Neural progenitor cell (in vitro differentiated cells): ENCODE data around the gene B4GALT4. TPM values are rescaled to one million over a fixed set of nuclear protein-coding genes. Genes with fewer than 3 reads are reported as not detected.

Experiments used
- DNase-seq: peaks from one replicate; pipeline ENCODE4 v3.0.0-alpha.2; 2016; ENCODE audit warnings: low spot score
- H2AFZ ChIP-seq: fragments of 200-600 bp; sonication (generic); replicated peaks from 2 replicates; pipeline ENCODE4 v1.6.1; 2016; ENCODE audit warnings: antibody characterized with exemption
- H3F3A ChIP-seq: fragments of 200-600 bp; sonication (generic); 2 replicates; pipeline ENCODE4 v1.6.1; 2016; ENCODE audit warnings: antibody characterized with exemption, low read depth
- H3K27ac ChIP-seq: fragments of 200-600 bp; sonication (generic); 2 replicates; pipeline ENCODE4 v1.5.1; 2016; ENCODE audit warnings: mild to moderate bottlenecking
- H3K27me3 ChIP-seq: fragments of 200-600 bp; sonication (generic); 2 replicates; pipeline ENCODE4 v1.6.1; 2016; ENCODE audit warnings: mild to moderate bottlenecking, moderate library complexity
- H3K36me3 ChIP-seq: fragments of 200-600 bp; sonication (generic); 2 replicates; pipeline ENCODE4 v1.5.1; 2016
- H3K4me1 ChIP-seq: fragments of 200-600 bp; sonication (generic); 2 replicates; pipeline ENCODE4 v1.6.1; 2016; ENCODE audit warnings: mixed run types
- H3K4me2 ChIP-seq: fragments of 200-600 bp; sonication (generic); 2 replicates; pipeline ENCODE4 v1.6.1; 2016
- H3K4me3 ChIP-seq: fragments of 200-600 bp; sonication (generic); 2 replicates; pipeline ENCODE4 v1.5.1; 2016
- H3K79me2 ChIP-seq: fragments of 200-600 bp; sonication (generic); 2 replicates; pipeline ENCODE4 v1.6.1; 2016; ENCODE audit warnings: low read depth
- H3K9ac ChIP-seq: fragments of 200-600 bp; sonication (generic); 2 replicates; pipeline ENCODE4 v1.6.1; 2016
- H3K9me3 ChIP-seq: fragments of 200-600 bp; sonication (generic); 2 replicates; pipeline ENCODE4 v1.5.1; 2016; ENCODE audit warnings: low read depth
- H4K20me1 ChIP-seq: fragments of 200-600 bp; sonication (generic); 2 replicates; pipeline ENCODE4 v1.6.1; 2016; ENCODE audit warnings: low read depth
- H3K27ac Mint-ChIP-seq: 3 replicates; pipeline ENCODE4 v1.8.0; 2021; ENCODE audit warnings: mixed read lengths
- H3K27me3 Mint-ChIP-seq: 2 replicates; pipeline ENCODE4 v1.8.0; 2022; ENCODE audit warnings: low read depth, mild to moderate bottlenecking, inconsistent platforms, moderate library complexity, mixed read lengths; ENCODE audit not compliant: insufficient read depth
- H3K36me3 Mint-ChIP-seq: 3 replicates; pipeline ENCODE4 v1.8.0; 2021; ENCODE audit warnings: mixed read lengths
- H3K4me1 Mint-ChIP-seq: 3 replicates; pipeline ENCODE4 v1.8.0; 2021; ENCODE audit warnings: mixed read lengths
- H3K4me3 Mint-ChIP-seq: 3 replicates; pipeline ENCODE4 v1.8.0; 2021; ENCODE audit warnings: mild to moderate bottlenecking, moderate library complexity, mixed read lengths
- H3K9me3 Mint-ChIP-seq: 3 replicates; pipeline ENCODE4 v1.8.0; 2020; ENCODE audit warnings: mixed read lengths
- EZH2 ChIP-seq: fragments of 200-600 bp; sonication (generic); IDR thresholded peaks from 2 replicates; pipeline ENCODE4 v1.6.1; 2017; ENCODE audit warnings: antibody characterized with exemption, mild to moderate bottlenecking, moderate library complexity
- EZH2phosphoT487 ChIP-seq: fragments of 200-600 bp; sonication (generic); IDR thresholded peaks from 2 replicates; pipeline ENCODE4 v1.6.1; 2017; ENCODE audit warnings: antibody characterized with exemption
- total RNA-seq: library from RNA; depleted of rRNA; stranded (reverse); fragments of >200 nt; gene quantifications from 2 replicates; pipeline ENCODE4 v1.2.3, GENCODE V29; 2015; ENCODE audit warnings: low replicate concordance
- TF ChIP-seq, protein P1 (sequence below): fragments of 200-600 bp; sonication (generic); IDR thresholded peaks from 2 replicates; pipeline ENCODE4 v1.5.1; 2017; ENCODE audit warnings: antibody characterized with exemption, mild to moderate bottlenecking

The B4GALT4 gene
- total RNA-seq, 1 donor from 2014 or later, result 47.0 TPM

DNA sequence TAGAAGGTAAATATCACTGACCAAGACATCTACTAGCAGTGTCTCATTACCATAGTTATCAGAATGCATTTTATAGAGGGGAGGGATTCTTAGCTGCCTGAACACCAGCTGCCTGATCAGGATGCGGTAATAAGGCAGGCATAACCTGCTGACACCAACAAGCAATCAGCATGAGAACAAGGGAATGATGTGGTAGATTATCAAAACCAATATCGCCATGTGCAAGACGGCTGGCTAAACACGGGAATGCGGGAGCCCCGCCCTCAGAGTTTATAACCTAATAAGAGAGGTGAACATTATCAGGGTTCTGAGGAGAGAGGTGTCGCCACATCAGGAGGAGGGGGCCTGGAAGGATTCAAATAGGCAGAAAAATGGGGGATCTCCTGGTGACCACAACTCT lies 20.5 kb downstream of the B4GALT4 start:
- Histone ChIP-seq H3K4me3 (no peak overlapping the region), H3K36me3 (peaks cover 23% of the 10 kb centered on the region), H3K4me1 (no peaks in the 10 kb centered on the region), H4K20me1 (no peaks in the 10 kb centered on the region), H3K9ac (no peak overlapping the region), H2AFZ (no peak overlapping the region), H3K9me3 (no peaks in the 10 kb centered on the region), H3K27me3 (no peaks in the 10 kb centered on the region), H3K27ac (no peak overlapping the region), H3K4me2 (no peak overlapping the region), H3F3A (no peaks in the 10 kb centered on the region), H3K79me2 (no peaks in the 10 kb centered on the region)
- Mint-ChIP-seq H3K27me3 (peaks cover 4% of the 10 kb centered on the region), H3K4me3 (no peak overlapping the region), H3K4me1 (peaks cover 6% of the 10 kb centered on the region), H3K36me3 (peaks cover 24% of the 10 kb centered on the region), H3K27ac (no peak overlapping the region), H3K9me3 (no peaks in the 10 kb centered on the region)
- no peak for DNase-seq
- TF ChIP-seq, protein P1, sequence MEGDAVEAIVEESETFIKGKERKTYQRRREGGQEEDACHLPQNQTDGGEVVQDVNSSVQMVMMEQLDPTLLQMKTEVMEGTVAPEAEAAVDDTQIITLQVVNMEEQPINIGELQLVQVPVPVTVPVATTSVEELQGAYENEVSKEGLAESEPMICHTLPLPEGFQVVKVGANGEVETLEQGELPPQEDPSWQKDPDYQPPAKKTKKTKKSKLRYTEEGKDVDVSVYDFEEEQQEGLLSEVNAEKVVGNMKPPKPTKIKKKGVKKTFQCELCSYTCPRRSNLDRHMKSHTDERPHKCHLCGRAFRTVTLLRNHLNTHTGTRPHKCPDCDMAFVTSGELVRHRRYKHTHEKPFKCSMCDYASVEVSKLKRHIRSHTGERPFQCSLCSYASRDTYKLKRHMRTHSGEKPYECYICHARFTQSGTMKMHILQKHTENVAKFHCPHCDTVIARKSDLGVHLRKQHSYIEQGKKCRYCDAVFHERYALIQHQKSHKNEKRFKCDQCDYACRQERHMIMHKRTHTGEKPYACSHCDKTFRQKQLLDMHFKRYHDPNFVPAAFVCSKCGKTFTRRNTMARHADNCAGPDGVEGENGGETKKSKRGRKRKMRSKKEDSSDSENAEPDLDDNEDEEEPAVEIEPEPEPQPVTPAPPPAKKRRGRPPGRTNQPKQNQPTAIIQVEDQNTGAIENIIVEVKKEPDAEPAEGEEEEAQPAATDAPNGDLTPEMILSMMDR, result no peak
- no peak for TF ChIP-seq EZH2
- TF ChIP-seq EZH2phosphoT487, result no peak

DNA sequence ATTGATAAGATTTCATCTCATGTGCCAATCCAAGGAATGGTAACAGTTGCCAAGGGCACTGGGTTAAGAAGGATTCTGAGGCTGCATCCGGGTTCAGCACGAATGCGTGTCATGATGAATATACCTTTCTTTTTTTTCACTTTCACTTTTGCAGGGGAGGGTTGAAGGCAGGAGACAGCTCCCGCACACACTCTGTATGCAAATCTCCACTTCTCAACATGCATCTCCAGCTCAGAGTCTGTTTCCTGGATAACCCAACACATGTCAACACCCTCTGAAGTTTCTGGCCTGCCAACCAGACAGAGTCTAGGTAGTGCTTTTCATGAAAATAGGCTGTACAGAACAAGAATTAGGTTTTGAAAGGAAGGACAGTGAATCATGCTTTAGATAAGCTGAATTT lies 21.6 kb downstream of the B4GALT4 start:
- Mint-ChIP-seq H3K27me3 (peaks cover 4% of the 10 kb centered on the region), H3K4me1 (peaks cover 6% of the 10 kb centered on the region), H3K36me3 (peaks cover 32% of the 10 kb centered on the region), H3K4me3 (no peak overlapping the region), H3K27ac (no peak overlapping the region), H3K9me3 (no peaks in the 10 kb centered on the region)
- Histone ChIP-seq H2AFZ (no peak overlapping the region), H3K27me3 (no peaks in the 10 kb centered on the region), H3K36me3 (peaks cover 18% of the 10 kb centered on the region), H3F3A (no peaks in the 10 kb centered on the region), H3K79me2 (no peaks in the 10 kb centered on the region), H3K4me2 (no peak overlapping the region), H3K9me3 (no peaks in the 10 kb centered on the region), H4K20me1 (no peaks in the 10 kb centered on the region), H3K4me3 (no peak overlapping the region), H3K4me1 (no peaks in the 10 kb centered on the region), H3K9ac (no peak overlapping the region), H3K27ac (no peak overlapping the region)
- DNase-seq, result no peak
- no peak for TF ChIP-seq EZH2
- no peak for TF ChIP-seq EZH2phosphoT487
- TF ChIP-seq, protein P1, result no peak

DNA sequence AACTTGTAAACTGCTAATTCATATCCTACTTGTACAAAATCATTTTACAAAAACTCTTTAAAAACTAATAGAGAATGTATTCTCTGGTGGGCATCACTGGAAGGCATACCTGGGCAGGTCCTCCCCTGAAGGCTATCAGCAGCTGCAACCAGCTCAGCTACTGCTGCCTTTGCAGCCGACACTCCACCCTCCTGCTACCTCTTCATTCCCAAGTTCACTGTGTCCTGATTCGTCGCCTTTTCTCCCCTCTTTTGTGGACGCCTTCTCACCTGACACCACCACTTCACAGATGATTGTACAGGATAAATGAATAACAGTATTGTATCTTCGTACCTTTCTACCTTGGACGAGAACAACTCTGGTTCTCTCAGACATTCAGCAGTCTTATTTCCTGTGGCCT lies 28.9 kb downstream of the B4GALT4 start:
- Histone ChIP-seq H2AFZ (no peak overlapping the region), H3K36me3 (peaks cover 14% of the 10 kb centered on the region), H3K4me3 (no peak overlapping the region), H4K20me1 (no peaks in the 10 kb centered on the region), H3K4me2 (no peak overlapping the region), H3K9me3 (no peaks in the 10 kb centered on the region), H3F3A (no peaks in the 10 kb centered on the region), H3K27ac (no peak overlapping the region), H3K79me2 (no peaks in the 10 kb centered on the region), H3K4me1 (no peaks in the 10 kb centered on the region), H3K27me3 (no peaks in the 10 kb centered on the region), H3K9ac (no peak overlapping the region)
- no peak overlapping the region for H3K27ac Mint-ChIP-seq
- no peaks in the 10 kb centered on the region for H3K27me3 Mint-ChIP-seq
- no peak overlapping the region for H3K4me3 Mint-ChIP-seq
- no peaks in the 10 kb centered on the region for H3K9me3 Mint-ChIP-seq
- TF ChIP-seq EZH2, result no peak
- no peak for TF ChIP-seq EZH2phosphoT487
- TF ChIP-seq, protein P1, result no peak
- DNase-seq, result no peak
- peaks cover 15% of the 10 kb centered on the region for H3K4me1 Mint-ChIP-seq
- peaks cover 34% of the 10 kb centered on the region for H3K36me3 Mint-ChIP-seq
